ENCODE data around the gene RCBTB1.

The RCBTB1 gene

GRCh38 chr13:49516467-49516866 lies 68.9 kb downstream of the RCBTB1 start:
- DNase-seq (ENCODE audit: low read depth in 2 of 2), result no peak

- DNase-seq (ENCODE audit: low read depth in 2 of 2), result no peak
Measured at GRCh38 chr13:49512578-49512977, 72.8 kb downstream of the RCBTB1 start.

GRCh38 chr13:49503951-49504350 lies 81.4 kb downstream of the RCBTB1 start:
- no peak for DNase-seq (ENCODE audit: low read depth in 2 of 2)

GRCh38 chr13:49502954-49503353 lies 82.4 kb downstream of the RCBTB1 start:
- DNase-seq (ENCODE audit: low read depth in 2 of 2), result no peak

GRCh38 chr13:49499889-49500660 lies 85.3 kb downstream of the RCBTB1 start:
- no peak for DNase-seq (ENCODE audit: low read depth in 2 of 2)

GRCh38 chr13:49498206-49498605 lies 87.2 kb downstream of the RCBTB1 start:
- DNase-seq (ENCODE audit: low read depth in 2 of 2), result no peak

- no peak for DNase-seq (ENCODE audit: low read depth in 2 of 2)
Measured at GRCh38 chr13:49497272-49497671, 88.1 kb downstream of the RCBTB1 start.

- peak; percentile 23 to 52 for DNase-seq (ENCODE audit: low read depth in 2 of 2)
Measured at GRCh38 chr13:49496837-49497236, 88.5 kb downstream of the RCBTB1 start.

- DNase-seq (ENCODE audit: low read depth in 2 of 2), result peak; percentile 73 to 84
Measured at GRCh38 chr13:49495783-49496762, 89.3 kb downstream of the RCBTB1 start, which contains the start of gene PHF11. Gene PHF11 (plus strand): TSS chr13:49495953. CDS start chr13:49496002, 49 bp downstream.

- DNase-seq (ENCODE audit: low read depth in 2 of 2), result no peak
Measured at GRCh38 chr13:49494645-49495044, 90.7 kb downstream of the RCBTB1 start.

- no peak for DNase-seq (ENCODE audit: low read depth in 2 of 2)
Measured at GRCh38 chr13:49488563-49488962, 96.8 kb downstream of the RCBTB1 start.

Measured in activated CD8-positive, alpha-beta memory T cell treated with anti-CD3 and anti-CD28 coated beads for 4 hours (primary cell).